ENCODE measurements around the gene FAM89B.

Gene FAM89B

DNA sequence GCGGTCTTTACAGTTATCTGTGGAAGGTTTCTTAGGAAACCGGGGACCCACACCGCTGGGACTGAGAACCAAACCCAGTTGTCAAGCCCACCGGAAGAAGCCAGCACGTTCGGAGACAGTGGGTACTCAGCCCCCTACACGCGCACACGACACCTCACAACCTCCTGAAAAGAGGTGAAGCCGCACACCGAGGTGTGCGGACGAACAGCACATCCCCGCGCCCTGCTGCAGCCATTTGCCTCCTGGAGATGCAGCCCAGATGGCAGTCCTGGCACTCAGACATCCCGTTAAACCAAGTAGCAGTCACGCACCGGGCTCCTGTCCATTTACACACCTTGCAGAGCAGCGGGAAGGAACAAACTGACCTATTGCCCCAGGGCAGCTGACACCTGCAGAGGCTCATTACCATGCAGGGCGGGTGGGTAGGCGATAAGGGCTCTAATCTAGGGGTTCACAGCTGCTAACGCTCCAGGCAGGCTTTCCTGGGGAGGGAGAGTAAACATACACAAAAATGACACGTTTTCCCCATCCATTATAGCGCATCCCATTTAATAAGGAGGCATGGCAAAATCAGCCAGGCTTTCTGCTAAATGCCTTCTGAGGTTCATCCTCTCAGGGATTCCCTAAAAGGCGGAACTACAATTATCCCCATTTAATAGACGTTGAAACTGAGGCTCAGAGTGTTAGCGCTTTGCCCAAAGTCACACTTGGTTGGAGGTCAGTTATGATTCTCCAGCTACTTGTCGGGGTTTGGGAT is 2.7 kb downstream of the FAM89B start:
- Histone ChIP-seq H3K27me3 (replicated peaks) (no peaks in the 10 kb centered on the region), H3K27ac (peak overlapping the region; percentile 40), H3K4me3 (ENCODE audit: low read depth, low read length) (peak overlapping the region; percentile 35), H3K36me3 (replicated peaks) (peaks cover 8% of the 10 kb centered on the region)
- TF ChIP-seq, protein P1, sequence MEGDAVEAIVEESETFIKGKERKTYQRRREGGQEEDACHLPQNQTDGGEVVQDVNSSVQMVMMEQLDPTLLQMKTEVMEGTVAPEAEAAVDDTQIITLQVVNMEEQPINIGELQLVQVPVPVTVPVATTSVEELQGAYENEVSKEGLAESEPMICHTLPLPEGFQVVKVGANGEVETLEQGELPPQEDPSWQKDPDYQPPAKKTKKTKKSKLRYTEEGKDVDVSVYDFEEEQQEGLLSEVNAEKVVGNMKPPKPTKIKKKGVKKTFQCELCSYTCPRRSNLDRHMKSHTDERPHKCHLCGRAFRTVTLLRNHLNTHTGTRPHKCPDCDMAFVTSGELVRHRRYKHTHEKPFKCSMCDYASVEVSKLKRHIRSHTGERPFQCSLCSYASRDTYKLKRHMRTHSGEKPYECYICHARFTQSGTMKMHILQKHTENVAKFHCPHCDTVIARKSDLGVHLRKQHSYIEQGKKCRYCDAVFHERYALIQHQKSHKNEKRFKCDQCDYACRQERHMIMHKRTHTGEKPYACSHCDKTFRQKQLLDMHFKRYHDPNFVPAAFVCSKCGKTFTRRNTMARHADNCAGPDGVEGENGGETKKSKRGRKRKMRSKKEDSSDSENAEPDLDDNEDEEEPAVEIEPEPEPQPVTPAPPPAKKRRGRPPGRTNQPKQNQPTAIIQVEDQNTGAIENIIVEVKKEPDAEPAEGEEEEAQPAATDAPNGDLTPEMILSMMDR (IDR thresholded peaks at IDR 0.05; ENCODE audit: low read depth, low read length, missing control alignments) = no peak
- in situ Hi-C loops (cut with HindIII; ENCODE audit: low pct_ligation_motif_present, low sequenced_read_pairs) = no loop called here
- no peak for DNase-seq

DNA sequence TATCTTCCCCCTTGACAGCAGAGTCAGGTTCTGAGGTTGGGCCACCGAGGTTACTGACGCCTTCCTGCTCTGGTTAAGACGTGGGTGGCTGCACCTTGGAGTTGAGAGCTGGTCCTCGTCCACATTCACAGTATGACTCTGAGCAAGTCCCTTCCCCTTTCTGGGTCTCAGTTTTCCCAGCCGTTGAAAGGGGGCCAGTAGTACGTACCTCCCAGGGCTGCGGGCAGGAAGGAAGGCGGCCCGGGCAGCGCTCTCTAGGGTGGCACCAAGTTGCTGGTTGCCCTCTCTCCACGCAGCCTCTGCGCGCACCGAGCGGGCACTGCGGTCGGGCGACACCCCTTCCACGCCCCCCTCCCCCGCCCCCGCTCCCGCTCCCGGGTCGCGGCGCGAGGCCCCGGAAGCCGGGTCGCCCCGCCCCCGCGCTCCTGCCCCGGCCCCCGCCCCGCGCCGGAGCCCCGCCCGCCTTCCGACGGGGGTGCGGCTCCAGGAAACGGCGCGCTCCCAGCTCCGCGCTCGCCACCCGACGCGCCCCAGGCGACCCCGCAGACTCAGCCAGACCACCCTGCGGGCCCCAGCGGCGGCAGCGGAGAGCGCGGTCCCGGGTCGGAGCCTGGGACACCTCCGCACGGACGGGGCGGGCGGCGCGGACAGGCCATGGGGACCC is 3.4 kb downstream of the FAM89B start, which contains the start of gene EHBP1L1:
EHBP1L1 (plus strand) TSS at position 486 of the 664 bp plus-strand sequence. CDS start 250 bp downstream, outside the sequence.
- DNase-seq = no peak
- Histone ChIP-seq H3K36me3 (replicated peaks) (peaks cover 14% of the 10 kb centered on the region), H3K27ac (peak within 1 kb of the TSS; percentile 40), H3K4me3 (ENCODE audit: low read depth, low read length) (peak within 1 kb of the TSS; percentile 58), H3K27me3 (replicated peaks) (no peaks in the 10 kb centered on the region)
- in situ Hi-C loops (cut with HindIII; ENCODE audit: low pct_ligation_motif_present, low sequenced_read_pairs) = no loop called here
- TF ChIP-seq, protein P1 (IDR thresholded peaks at IDR 0.05; ENCODE audit: low read depth, low read length, missing control alignments) = no peak

DNA sequence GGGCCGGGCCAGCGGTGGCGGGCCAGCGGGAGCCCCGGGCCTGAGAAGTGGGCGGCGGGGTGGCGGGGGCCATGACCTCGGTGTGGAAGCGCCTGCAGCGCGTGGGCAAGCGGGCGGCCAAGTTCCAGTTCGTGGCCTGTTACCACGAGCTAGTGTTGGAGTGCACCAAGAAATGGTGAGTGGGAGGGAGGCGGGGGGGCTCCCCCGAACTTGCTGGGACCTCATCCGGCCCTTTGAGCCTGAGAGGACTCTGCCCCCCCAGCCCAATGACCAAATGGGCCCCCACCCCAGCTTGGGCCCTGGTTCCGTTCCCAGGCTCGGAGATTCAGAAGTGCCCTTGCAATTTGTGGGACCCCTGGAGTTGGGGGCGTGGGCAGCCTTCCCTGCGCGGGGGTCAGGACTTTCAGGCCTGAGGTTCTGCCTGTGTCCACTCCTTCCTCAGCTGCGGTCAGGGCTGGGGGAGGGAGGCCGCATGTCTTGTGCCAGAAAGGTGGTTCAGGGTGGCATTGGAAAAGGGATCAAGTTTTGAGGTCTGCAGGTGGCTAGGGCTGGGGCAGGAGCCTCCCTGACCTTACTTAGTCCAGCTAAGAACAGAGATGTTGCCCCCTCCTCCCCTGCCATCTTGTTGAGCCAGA is 4.0 kb downstream of the FAM89B start:
- H3K27me3 ChIP-seq (replicated peaks) = no peaks in the 10 kb centered on the region
- H3K27ac ChIP-seq = peak overlapping the region; percentile 13
- H3K36me3 ChIP-seq (replicated peaks) = peaks cover 16% of the 10 kb centered on the region
- TF ChIP-seq, protein P1 (IDR thresholded peaks at IDR 0.05; ENCODE audit: low read depth, low read length, missing control alignments) = no peak
- H3K4me3 ChIP-seq (ENCODE audit: low read depth, low read length) = peak overlapping the region; percentile 58
- in situ Hi-C loops (cut with HindIII; ENCODE audit: low pct_ligation_motif_present, low sequenced_read_pairs) = no loop called here
- DNase-seq = no peak

DNA sequence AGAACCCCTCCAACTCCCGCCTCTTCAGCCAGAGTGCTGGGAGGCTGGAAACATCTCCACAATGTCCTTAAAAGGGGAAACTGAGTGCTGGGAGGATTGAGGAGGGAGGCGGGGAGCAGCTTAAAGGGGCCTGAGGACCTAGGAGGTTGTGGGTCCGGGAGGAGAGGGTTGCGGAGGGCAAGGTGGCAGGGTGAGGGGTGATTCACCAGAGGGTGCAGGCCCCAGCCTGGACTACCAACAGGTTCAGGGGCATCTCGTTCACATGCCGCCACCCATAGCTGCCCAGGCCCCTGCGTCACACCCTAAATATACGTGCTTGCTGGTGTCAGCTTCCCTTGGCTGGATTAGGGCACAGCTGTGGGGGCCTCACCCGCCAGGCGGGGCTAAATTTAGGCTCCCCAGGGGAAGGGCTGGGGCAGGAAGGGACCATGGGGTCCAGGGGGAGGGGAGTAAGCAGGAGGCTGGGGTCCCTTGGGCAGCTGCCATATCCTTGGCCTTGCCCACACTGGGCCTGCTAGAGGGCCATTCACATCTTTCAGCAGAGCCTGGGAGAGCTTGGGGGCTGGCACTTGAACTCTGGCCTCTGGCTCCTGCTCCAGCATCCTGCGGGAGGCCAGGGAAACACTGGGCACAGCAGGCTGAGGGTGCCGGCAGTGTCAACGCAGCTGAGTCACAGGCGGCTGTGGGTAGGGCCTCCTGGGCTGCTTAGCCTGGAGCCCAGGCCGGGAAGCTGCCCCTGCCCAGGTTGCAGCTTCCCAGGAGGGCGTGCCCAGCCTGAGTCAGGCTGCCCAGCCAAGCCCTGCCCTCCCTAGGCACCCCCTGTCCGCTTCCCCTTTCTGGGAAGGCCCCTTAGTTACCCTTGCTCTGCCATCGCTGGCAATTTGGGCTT is 4.8 kb downstream of the FAM89B start:
- H3K4me3 ChIP-seq (ENCODE audit: low read depth, low read length) = peak overlapping the region; percentile 58
- DNase-seq = no peak
- H3K36me3 ChIP-seq (replicated peaks) = peaks cover 19% of the 10 kb centered on the region
- no peak overlapping the region for H3K27ac ChIP-seq
- TF ChIP-seq, protein P1 (IDR thresholded peaks at IDR 0.05; ENCODE audit: low read depth, low read length, missing control alignments) = no peak
- H3K27me3 ChIP-seq (replicated peaks) = no peaks in the 10 kb centered on the region
- in situ Hi-C loops (cut with HindIII; ENCODE audit: low pct_ligation_motif_present, low sequenced_read_pairs) = no loop called here

DNA sequence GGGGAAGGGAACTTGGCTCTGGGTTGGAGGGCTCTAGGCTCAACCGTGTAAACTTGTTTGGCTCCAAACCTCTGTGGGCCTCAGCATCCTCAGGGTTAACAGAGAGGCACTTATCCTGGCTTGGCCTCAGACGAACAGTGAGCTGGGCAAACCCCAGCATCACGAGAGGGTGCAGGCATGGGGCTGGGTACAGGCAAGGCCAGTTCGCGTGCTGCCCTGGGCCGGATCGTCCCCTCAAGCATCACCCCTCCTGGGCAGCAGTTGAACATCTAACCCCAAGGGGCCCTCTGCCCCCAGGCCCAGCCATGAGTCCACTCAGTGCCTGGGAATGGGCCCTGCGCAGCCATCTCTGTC is 5.4 kb downstream of the FAM89B start:
- H3K27me3 ChIP-seq (replicated peaks) = no peaks in the 10 kb centered on the region
- DNase-seq = no peak
- in situ Hi-C loops (cut with HindIII; ENCODE audit: low pct_ligation_motif_present, low sequenced_read_pairs) = no loop called here
- TF ChIP-seq, protein P1 (IDR thresholded peaks at IDR 0.05; ENCODE audit: low read depth, low read length, missing control alignments) = no peak
- H3K36me3 ChIP-seq (replicated peaks) = peaks cover 19% of the 10 kb centered on the region
- H3K27ac ChIP-seq = no peak overlapping the region
- peak overlapping the region; percentile 5 for H3K4me3 ChIP-seq (ENCODE audit: low read depth, low read length)

Data from brain microvascular endothelial cell (primary cell).